Measurements from ENCODE around the gene PREX1. TPM values are rescaled to one million over a fixed set of nuclear protein-coding genes. Genes with fewer than 3 reads are reported as not detected.

Gene PREX1
- total RNA-seq, 2 donors from 2014 or later = 11.5 to 21.7 TPM

- no peak overlapping the region for H3K27ac ChIP-seq
- H3K4me1 ChIP-seq = no peaks in the 10 kb centered on the region
- no peak for DNase-seq (ENCODE audit: low spot score)
- no peak overlapping the region for H3K4me3 ChIP-seq
- no peaks in the 10 kb centered on the region for H3K27me3 ChIP-seq
- H3K36me3 ChIP-seq = no peaks in the 10 kb centered on the region
- H3K9me3 ChIP-seq = no peaks in the 10 kb centered on the region
- TF ChIP-seq, protein P1, sequence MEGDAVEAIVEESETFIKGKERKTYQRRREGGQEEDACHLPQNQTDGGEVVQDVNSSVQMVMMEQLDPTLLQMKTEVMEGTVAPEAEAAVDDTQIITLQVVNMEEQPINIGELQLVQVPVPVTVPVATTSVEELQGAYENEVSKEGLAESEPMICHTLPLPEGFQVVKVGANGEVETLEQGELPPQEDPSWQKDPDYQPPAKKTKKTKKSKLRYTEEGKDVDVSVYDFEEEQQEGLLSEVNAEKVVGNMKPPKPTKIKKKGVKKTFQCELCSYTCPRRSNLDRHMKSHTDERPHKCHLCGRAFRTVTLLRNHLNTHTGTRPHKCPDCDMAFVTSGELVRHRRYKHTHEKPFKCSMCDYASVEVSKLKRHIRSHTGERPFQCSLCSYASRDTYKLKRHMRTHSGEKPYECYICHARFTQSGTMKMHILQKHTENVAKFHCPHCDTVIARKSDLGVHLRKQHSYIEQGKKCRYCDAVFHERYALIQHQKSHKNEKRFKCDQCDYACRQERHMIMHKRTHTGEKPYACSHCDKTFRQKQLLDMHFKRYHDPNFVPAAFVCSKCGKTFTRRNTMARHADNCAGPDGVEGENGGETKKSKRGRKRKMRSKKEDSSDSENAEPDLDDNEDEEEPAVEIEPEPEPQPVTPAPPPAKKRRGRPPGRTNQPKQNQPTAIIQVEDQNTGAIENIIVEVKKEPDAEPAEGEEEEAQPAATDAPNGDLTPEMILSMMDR (IDR thresholded peaks at IDR 0.05) = no peak
Measured at GRCh38 chr20:48864738-48865318, 37.0 kb upstream of the PREX1 start.

- no peaks in the 10 kb centered on the region for H3K9me3 ChIP-seq
- no peaks in the 10 kb centered on the region for H3K4me1 ChIP-seq
- H3K36me3 ChIP-seq = no peaks in the 10 kb centered on the region
- no peak overlapping the region for H3K27ac ChIP-seq
- H3K27me3 ChIP-seq = no peaks in the 10 kb centered on the region
- no peak for DNase-seq (ENCODE audit: low spot score)
- TF ChIP-seq, protein P1 (IDR thresholded peaks at IDR 0.05) = no peak
- H3K4me3 ChIP-seq = no peak overlapping the region
Measured at GRCh38 chr20:48864254-48864653, 36.5 kb upstream of the PREX1 start.

DNA sequence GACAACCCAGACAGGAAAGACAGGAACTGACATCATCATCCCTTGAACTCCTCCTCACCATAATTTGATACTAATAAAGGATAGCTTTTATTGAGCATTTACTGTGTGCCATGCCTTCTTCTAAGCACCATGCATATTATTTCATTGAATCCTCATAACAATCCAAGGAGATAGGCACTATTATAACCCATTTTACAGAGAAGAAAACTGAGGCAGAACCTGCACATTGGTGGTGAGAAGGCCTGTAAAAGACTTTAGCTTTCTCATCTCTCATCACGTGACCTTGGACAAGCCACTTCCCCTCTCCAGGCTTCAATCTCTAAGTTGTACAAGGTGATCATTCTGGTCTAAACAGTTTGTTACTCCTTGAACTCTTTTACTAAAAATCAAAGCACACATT is 34.5 kb upstream of the PREX1 start:
- no peaks in the 10 kb centered on the region for H3K9me3 ChIP-seq
- no peaks in the 10 kb centered on the region for H3K36me3 ChIP-seq
- DNase-seq (ENCODE audit: low spot score) = no peak
- H3K4me1 ChIP-seq = no peaks in the 10 kb centered on the region
- TF ChIP-seq, protein P1 (IDR thresholded peaks at IDR 0.05) = no peak
- no peak overlapping the region for H3K4me3 ChIP-seq
- no peaks in the 10 kb centered on the region for H3K27me3 ChIP-seq
- no peak overlapping the region for H3K27ac ChIP-seq

DNA sequence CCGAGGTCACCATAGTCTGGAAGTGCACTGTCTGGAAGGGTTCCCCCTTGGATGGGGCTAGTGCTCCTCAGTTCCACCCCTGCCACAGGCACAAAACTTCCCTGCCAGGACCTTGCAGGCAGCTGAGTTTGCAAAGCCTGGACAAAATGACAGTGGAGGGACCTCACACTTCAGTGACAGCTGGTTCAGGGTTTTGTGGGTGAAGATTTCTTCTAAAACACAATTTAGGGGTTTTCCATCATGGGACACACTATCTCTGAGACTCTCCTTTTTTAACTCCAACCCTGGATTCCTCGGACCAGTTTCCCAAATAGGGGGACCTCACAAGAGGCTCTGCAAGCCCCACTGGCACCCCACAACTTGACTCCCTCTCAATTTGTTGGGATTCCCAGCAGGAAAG is 33.6 kb upstream of the PREX1 start:
- H3K4me3 ChIP-seq = no peak overlapping the region
- no peaks in the 10 kb centered on the region for H3K9me3 ChIP-seq
- H3K36me3 ChIP-seq = no peaks in the 10 kb centered on the region
- H3K27me3 ChIP-seq = no peaks in the 10 kb centered on the region
- no peak for DNase-seq (ENCODE audit: low spot score)
- no peaks in the 10 kb centered on the region for H3K4me1 ChIP-seq
- TF ChIP-seq, protein P1 (IDR thresholded peaks at IDR 0.05) = no peak
- no peak overlapping the region for H3K27ac ChIP-seq

GRCh38 chr20:48858075-48858790 is 30.4 kb upstream of the PREX1 start:
- Histone ChIP-seq H3K27ac (no peak overlapping the region), H3K36me3 (no peaks in the 10 kb centered on the region), H3K9me3 (no peaks in the 10 kb centered on the region), H3K4me3 (no peak overlapping the region), H3K27me3 (no peaks in the 10 kb centered on the region), H3K4me1 (no peaks in the 10 kb centered on the region)
- TF ChIP-seq, protein P1 (IDR thresholded peaks at IDR 0.05) = no peak
- no peak for DNase-seq (ENCODE audit: low spot score)
